Measurements from ENCODE around the gene KBTBD8. TPM values are rescaled to one million over a fixed set of nuclear protein-coding genes. Genes with fewer than 3 reads are reported as not detected.

KBTBD8 gene
- total RNA-seq, 4 donors from 2014 or later, result under 0.01 to 4.8 (median 0.20) TPM

DNA sequence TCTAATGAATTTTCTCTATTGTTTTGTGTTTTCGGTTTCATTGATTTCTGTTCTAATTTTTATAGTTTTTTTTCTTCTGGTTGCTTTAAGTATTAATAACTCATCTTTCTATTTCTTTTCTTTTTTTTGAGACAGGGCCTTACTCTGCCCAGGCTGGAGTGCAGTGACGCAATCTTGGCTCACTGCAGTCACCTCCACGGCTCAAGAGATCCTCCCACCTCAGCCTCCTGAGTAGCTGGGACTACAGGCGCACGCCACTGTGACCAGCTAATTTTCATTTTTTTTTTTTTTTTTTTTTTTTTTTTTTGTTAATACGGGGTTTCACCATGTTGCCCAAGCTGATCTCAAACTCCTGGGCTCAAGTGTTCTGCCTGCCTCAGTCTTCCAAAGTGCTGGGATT lies 14.5 kb downstream of the KBTBD8 start:
- Histone ChIP-seq H3K4me3 (no peak overlapping the region), H3K27ac (no peak overlapping the region), H3K4me1 (peaks cover 0 to 5% (median 0%) of the 10 kb centered on the region in 4 donors), H3K27me3 (no peaks in the 10 kb centered on the region), H3K36me3 (no peaks in the 10 kb centered on the region), H3K9me3 (no peaks in the 10 kb centered on the region)
- WGBS, 2 donors, result 95 to 96% methylated on average over 6 of the region's 6 CpGs
- no peak for DNase-seq (ENCODE audit: low spot score in 2 of 2)
- TF ChIP-seq POLR2A (IDR thresholded peaks at IDR 0.05) (no peak), EP300 (IDR thresholded peaks at IDR 0.05) (no peak)
- TF ChIP-seq, protein P1, sequence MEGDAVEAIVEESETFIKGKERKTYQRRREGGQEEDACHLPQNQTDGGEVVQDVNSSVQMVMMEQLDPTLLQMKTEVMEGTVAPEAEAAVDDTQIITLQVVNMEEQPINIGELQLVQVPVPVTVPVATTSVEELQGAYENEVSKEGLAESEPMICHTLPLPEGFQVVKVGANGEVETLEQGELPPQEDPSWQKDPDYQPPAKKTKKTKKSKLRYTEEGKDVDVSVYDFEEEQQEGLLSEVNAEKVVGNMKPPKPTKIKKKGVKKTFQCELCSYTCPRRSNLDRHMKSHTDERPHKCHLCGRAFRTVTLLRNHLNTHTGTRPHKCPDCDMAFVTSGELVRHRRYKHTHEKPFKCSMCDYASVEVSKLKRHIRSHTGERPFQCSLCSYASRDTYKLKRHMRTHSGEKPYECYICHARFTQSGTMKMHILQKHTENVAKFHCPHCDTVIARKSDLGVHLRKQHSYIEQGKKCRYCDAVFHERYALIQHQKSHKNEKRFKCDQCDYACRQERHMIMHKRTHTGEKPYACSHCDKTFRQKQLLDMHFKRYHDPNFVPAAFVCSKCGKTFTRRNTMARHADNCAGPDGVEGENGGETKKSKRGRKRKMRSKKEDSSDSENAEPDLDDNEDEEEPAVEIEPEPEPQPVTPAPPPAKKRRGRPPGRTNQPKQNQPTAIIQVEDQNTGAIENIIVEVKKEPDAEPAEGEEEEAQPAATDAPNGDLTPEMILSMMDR (IDR thresholded peaks at IDR 0.05), result no peak

GRCh38 chr3:67015702-67016484 lies 17.8 kb downstream of the KBTBD8 start:
- Histone ChIP-seq H3K27me3 (no peaks in the 10 kb centered on the region), H3K4me1 (peaks cover 0 to 5% (median 0%) of the 10 kb centered on the region in 4 donors), H3K4me3 (no peak overlapping the region), H3K36me3 (no peaks in the 10 kb centered on the region), H3K9me3 (no peaks in the 10 kb centered on the region), H3K27ac (no peak overlapping the region)
- WGBS, 2 donors, result 92 to 95% methylated on average over 8 of the region's 8 CpGs
- TF ChIP-seq, protein P1 (IDR thresholded peaks at IDR 0.05), result no peak
- no peak for TF ChIP-seq POLR2A (IDR thresholded peaks at IDR 0.05)
- TF ChIP-seq EP300 (IDR thresholded peaks at IDR 0.05), result no peak
- DNase-seq (ENCODE audit: low spot score in 2 of 2), result no peak

DNA sequence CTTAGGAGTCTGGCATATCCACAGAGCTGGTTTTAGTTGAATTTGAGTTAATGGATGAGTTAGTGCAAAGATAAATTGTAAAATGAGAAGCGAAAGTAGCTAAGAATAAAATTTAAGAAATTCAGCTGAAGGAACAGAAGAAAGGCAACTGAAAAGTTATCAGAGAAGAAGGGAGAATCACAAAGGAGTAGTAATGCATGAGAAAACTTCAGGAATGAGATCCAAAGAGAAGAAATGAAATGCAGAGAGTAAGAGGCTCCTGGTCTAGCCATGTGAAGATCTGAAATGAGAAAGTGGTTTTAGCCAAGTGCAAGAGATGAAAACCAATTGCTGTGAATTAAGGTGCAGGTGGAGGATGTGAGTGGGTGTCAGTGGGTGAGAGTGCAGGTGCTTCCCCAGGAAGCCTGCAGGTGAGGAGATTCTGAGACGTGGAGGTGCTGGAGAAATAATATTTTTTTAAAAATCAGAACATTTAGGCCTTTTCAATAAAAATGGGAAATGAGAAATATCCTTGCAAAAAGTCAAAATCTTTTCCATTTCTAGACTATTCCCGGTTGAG lies 18.5 kb downstream of the KBTBD8 start:
- H3K4me1 ChIP-seq, result peaks cover 0 to 5% (median 0%) of the 10 kb centered on the region in 4 donors
- H3K27ac ChIP-seq, result no peak overlapping the region
- TF ChIP-seq EP300 (IDR thresholded peaks at IDR 0.05), result no peak
- TF ChIP-seq, protein P1 (IDR thresholded peaks at IDR 0.05), result no peak
- no peak for TF ChIP-seq POLR2A (IDR thresholded peaks at IDR 0.05)
- H3K27me3 ChIP-seq, result no peaks in the 10 kb centered on the region
- DNase-seq (ENCODE audit: low spot score in 2 of 2), result no peak
- 74 to 76% methylated on average over 3 of the region's 3 CpGs for WGBS, 2 donors
- H3K36me3 ChIP-seq, result no peaks in the 10 kb centered on the region
- no peaks in the 10 kb centered on the region for H3K9me3 ChIP-seq
- no peak overlapping the region for H3K4me3 ChIP-seq

- no peak for DNase-seq (ENCODE audit: low spot score in 2 of 2)
- Histone ChIP-seq H3K36me3 (no peaks in the 10 kb centered on the region), H3K4me3 (no peak overlapping the region), H3K4me1 (peaks cover 0 to 5% (median 0%) of the 10 kb centered on the region in 4 donors), H3K27ac (no peak overlapping the region), H3K9me3 (no peaks in the 10 kb centered on the region), H3K27me3 (no peaks in the 10 kb centered on the region)
- 23 to 29% methylated on average over 1 of the region's 1 CpG for WGBS, 2 donors
- TF ChIP-seq POLR2A (IDR thresholded peaks at IDR 0.05) (no peak), EP300 (IDR thresholded peaks at IDR 0.05) (no peak)
- TF ChIP-seq, protein P1 (IDR thresholded peaks at IDR 0.05), result no peak
Observed at GRCh38 chr3:67017211-67017610, 19.1 kb downstream of the KBTBD8 start.

DNA sequence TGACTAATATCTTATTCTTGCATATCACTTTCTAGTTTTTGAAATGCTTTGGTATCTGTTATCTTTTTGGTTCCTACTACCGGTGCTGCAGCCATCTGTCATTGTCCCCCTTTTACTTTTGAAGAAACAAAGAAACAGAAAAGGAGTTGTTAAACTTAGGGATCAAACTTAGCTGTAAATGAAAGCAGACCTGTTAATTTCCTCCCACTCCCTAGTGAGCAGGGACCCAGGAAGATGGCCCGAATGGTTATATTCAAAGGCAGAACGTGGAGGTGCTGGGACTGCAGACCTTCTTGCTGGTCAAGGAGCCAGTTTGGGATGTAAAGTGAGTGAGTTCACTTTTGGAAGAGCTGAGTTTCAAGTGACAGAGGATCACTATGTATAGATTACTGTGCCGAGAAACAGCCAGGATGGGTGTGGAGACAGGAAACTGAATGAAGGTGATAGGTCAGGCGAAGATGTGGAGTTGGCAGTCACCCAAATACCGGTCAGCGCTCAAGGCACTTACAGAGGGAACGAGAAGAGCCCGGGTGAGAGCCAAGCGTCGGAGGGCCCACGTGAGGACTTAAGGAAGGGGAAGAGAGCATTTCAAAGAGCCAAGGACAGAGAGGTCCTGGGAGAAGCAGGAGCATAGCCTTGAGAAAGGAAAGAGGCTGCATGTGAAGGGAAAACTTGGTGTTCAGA lies 20.1 kb downstream of the KBTBD8 start:
- DNase-seq (ENCODE audit: low spot score in 2 of 2), result no peak
- no peak overlapping the region for H3K4me3 ChIP-seq
- 21 to 22% methylated on average over 12 of the region's 12 CpGs for WGBS, 2 donors

More for the DNA sequence above, 20.1 kb downstream of the KBTBD8 start:
- H3K27ac ChIP-seq, result no peak overlapping the region
- no peaks in the 10 kb centered on the region for H3K9me3 ChIP-seq
- no peaks in the 10 kb centered on the region for H3K27me3 ChIP-seq
- TF ChIP-seq, protein P1 (IDR thresholded peaks at IDR 0.05), result no peak
- no peak for TF ChIP-seq EP300 (IDR thresholded peaks at IDR 0.05)
- TF ChIP-seq POLR2A (IDR thresholded peaks at IDR 0.05), result no peak
- H3K36me3 ChIP-seq, result no peaks in the 10 kb centered on the region
- peaks cover 0 to 5% (median 0%) of the 10 kb centered on the region in 4 donors for H3K4me1 ChIP-seq

Measured in tibial nerve (tissue), 4 donors.